K562 (cell line): ENCODE results near the gene PPP1R14B. TPM values are rescaled to one million over a fixed set of nuclear protein-coding genes. Genes with fewer than 3 reads are reported as not detected.

Source experiments
- polyA plus RNA-seq, 8 experiments: library from polyadenylated mRNA; depleted of rRNA in 4 of 8; stranded (reverse) in 5 of 8; unstranded in 3 of 8; fragments of >200 nt; fragmentation: Nextera tagmentation in 2 of 8; fragmentation: Illumina TruSeq in 1 of 8; extraction: Ambion mirVana in 2 of 8; extraction: Trizol in 1 of 8; gene quantifications; 2 replicates each; pipeline versions ENCODE4 v1.2.1 to v1.2.3, GENCODE V29; 2011 to 2014; ENCODE audit warnings: inconsistent platforms in 1 of 8, missing spikeins in 1 of 8
- small RNA-seq: library from RNA; depleted of rRNA; stranded (forward); fragments of <200 nt; gene quantifications from one replicate; pipeline ENCODE3, GENCODE V24; 2014
- total RNA-seq, 7 experiments: library from RNA; depleted of rRNA in 6 of 7; stranded (reverse); fragments of >200 nt in 6 of 7; fragmentation: Illumina TruSeq in 2 of 7; extraction: Trizol in 2 of 7; gene quantifications; 2 replicates each; pipeline versions ENCODE4 v1.2.1 to v1.2.3, GENCODE V29; 2011 to 2021; ENCODE audit warnings: low replicate concordance in 1 of 7

Gene PPP1R14B
- total and polyA plus RNA-seq, 9 of the 15 experiments (the other 6 are each of a cell fraction or from before 2014, with no cell fraction given) = 7.7 to 566 (median 212) TPM

Small RNAs within 50 kb of the gene (small RNA-seq; reads per million reads assigned to genes)
- gene RF00019 = not detected

Other genes with a start within 250 kb of the PPP1R14B start
Only the 7 nearest of the 19 such genes appear.
- 27.4 and 37.3 TPM in 2 replicates for gene TRPT1, start 20.8 kb downstream of the PPP1R14B start, total RNA-seq (2014; rRNA removed)
- 17.3 and 17.5 TPM in 2 replicates for gene TRPT1, start 20.8 kb downstream of the PPP1R14B start, total RNA-seq (2014; rRNA removed; fragmentation: Illumina TruSeq; extraction: Trizol)
- gene TRPT1, start 20.8 kb downstream of the PPP1R14B start, total RNA-seq (2015; rRNA removed; fragmentation: Illumina TruSeq; extraction: Trizol) = 23.1 and 25.3 TPM in 2 replicates
- gene TRPT1, start 20.8 kb downstream of the PPP1R14B start, total RNA-seq (2021) = 36.1 and 41.7 TPM in 2 replicates
- gene TRPT1, start 20.8 kb downstream of the PPP1R14B start, polyA plus RNA-seq (2011; rRNA removed) = 23.3 and 42.4 TPM in 2 replicates
- gene TRPT1, start 20.8 kb downstream of the PPP1R14B start, polyA plus RNA-seq (2014; fragmentation: Illumina TruSeq; extraction: Trizol) = 21.2 and 33.3 TPM in 2 replicates
- gene TRPT1, start 20.8 kb downstream of the PPP1R14B start, polyA plus RNA-seq (2014; fragmentation: Nextera tagmentation; extraction: Ambion mirVana) = 1 to 10 TPM; 4.6 to 8.1 TPM
- gene TRPT1, start 20.8 kb downstream of the PPP1R14B start, polyA plus RNA-seq (2014; rRNA removed) = 38.4 and 39.2 TPM in 2 replicates
- gene NUDT22, start 20.7 kb downstream of the PPP1R14B start, total RNA-seq (2014; rRNA removed) = 92.6 and 132 TPM in 2 replicates
- 21.1 and 25.7 TPM in 2 replicates for gene NUDT22, start 20.7 kb downstream of the PPP1R14B start, total RNA-seq (2014; rRNA removed; fragmentation: Illumina TruSeq; extraction: Trizol)
- gene NUDT22, start 20.7 kb downstream of the PPP1R14B start, total RNA-seq (2015; rRNA removed; fragmentation: Illumina TruSeq; extraction: Trizol) = 49.9 and 50.6 TPM in 2 replicates
- 87.5 and 89.5 TPM in 2 replicates for gene NUDT22, start 20.7 kb downstream of the PPP1R14B start, total RNA-seq (2021)
- 37.4 and 48.0 TPM in 2 replicates for gene NUDT22, start 20.7 kb downstream of the PPP1R14B start, polyA plus RNA-seq (2011; rRNA removed)
- gene NUDT22, start 20.7 kb downstream of the PPP1R14B start, polyA plus RNA-seq (2014; fragmentation: Illumina TruSeq; extraction: Trizol) = 24.0 and 43.1 TPM in 2 replicates
- 10 to 100 TPM in 1 of 2 experiments, 1 to 10 TPM in 1; 6.3 to 16.3 TPM for gene NUDT22, start 20.7 kb downstream of the PPP1R14B start, polyA plus RNA-seq (2014; fragmentation: Nextera tagmentation; extraction: Ambion mirVana)
- 83.6 and 88.5 TPM in 2 replicates for gene NUDT22, start 20.7 kb downstream of the PPP1R14B start, polyA plus RNA-seq (2014; rRNA removed)
- gene DNAJC4, start 16.4 kb downstream of the PPP1R14B start, total RNA-seq (2014; rRNA removed) = 16.4 and 20.2 TPM in 2 replicates
- 6.6 and 11.2 TPM in 2 replicates for gene DNAJC4, start 16.4 kb downstream of the PPP1R14B start, total RNA-seq (2014; rRNA removed; fragmentation: Illumina TruSeq; extraction: Trizol)
- 19.3 and 19.9 TPM in 2 replicates for gene DNAJC4, start 16.4 kb downstream of the PPP1R14B start, total RNA-seq (2015; rRNA removed; fragmentation: Illumina TruSeq; extraction: Trizol)
- 27.6 and 31.8 TPM in 2 replicates for gene DNAJC4, start 16.4 kb downstream of the PPP1R14B start, total RNA-seq (2021)
- gene DNAJC4, start 16.4 kb downstream of the PPP1R14B start, polyA plus RNA-seq (2011; rRNA removed) = 23.9 and 45.1 TPM in 2 replicates
- 28.0 and 37.5 TPM in 2 replicates for gene DNAJC4, start 16.4 kb downstream of the PPP1R14B start, polyA plus RNA-seq (2014; fragmentation: Illumina TruSeq; extraction: Trizol)
- 1 to 10 TPM; 4.0 to 4.6 TPM for gene DNAJC4, start 16.4 kb downstream of the PPP1R14B start, polyA plus RNA-seq (2014; fragmentation: Nextera tagmentation; extraction: Ambion mirVana)
- 32.6 and 42.9 TPM in 2 replicates for gene DNAJC4, start 16.4 kb downstream of the PPP1R14B start, polyA plus RNA-seq (2014; rRNA removed)
- gene VEGFB, start 12.4 kb downstream of the PPP1R14B start, total RNA-seq (2014; rRNA removed) = 28.2 and 44.3 TPM in 2 replicates
- 21.0 and 22.6 TPM in 2 replicates for gene VEGFB, start 12.4 kb downstream of the PPP1R14B start, total RNA-seq (2014; rRNA removed; fragmentation: Illumina TruSeq; extraction: Trizol)
- gene VEGFB, start 12.4 kb downstream of the PPP1R14B start, total RNA-seq (2015; rRNA removed; fragmentation: Illumina TruSeq; extraction: Trizol) = 25.7 and 28.0 TPM in 2 replicates
- 83.4 and 88.3 TPM in 2 replicates for gene VEGFB, start 12.4 kb downstream of the PPP1R14B start, total RNA-seq (2021)
- 11.0 and 13.5 TPM in 2 replicates for gene VEGFB, start 12.4 kb downstream of the PPP1R14B start, polyA plus RNA-seq (2011; rRNA removed)
- 35.2 and 41.4 TPM in 2 replicates for gene VEGFB, start 12.4 kb downstream of the PPP1R14B start, polyA plus RNA-seq (2014; fragmentation: Illumina TruSeq; extraction: Trizol)
- 10 to 100 TPM; 12.0 to 12.1 TPM for gene VEGFB, start 12.4 kb downstream of the PPP1R14B start, polyA plus RNA-seq (2014; fragmentation: Nextera tagmentation; extraction: Ambion mirVana)
- 31.8 and 35.8 TPM in 2 replicates for gene VEGFB, start 12.4 kb downstream of the PPP1R14B start, polyA plus RNA-seq (2014; rRNA removed)
- 151 TPM in 2 replicates for gene FKBP2, start 5.8 kb downstream of the PPP1R14B start, total RNA-seq (2014; rRNA removed)
- gene FKBP2, start 5.8 kb downstream of the PPP1R14B start, total RNA-seq (2014; rRNA removed; fragmentation: Illumina TruSeq; extraction: Trizol) = 28.0 and 49.2 TPM in 2 replicates
- gene FKBP2, start 5.8 kb downstream of the PPP1R14B start, total RNA-seq (2015; rRNA removed; fragmentation: Illumina TruSeq; extraction: Trizol) = 73.1 and 79.0 TPM in 2 replicates
- 44.5 and 58.1 TPM in 2 replicates for gene FKBP2, start 5.8 kb downstream of the PPP1R14B start, total RNA-seq (2021)
- gene FKBP2, start 5.8 kb downstream of the PPP1R14B start, polyA plus RNA-seq (2011; rRNA removed) = 30.8 and 36.6 TPM in 2 replicates
- gene FKBP2, start 5.8 kb downstream of the PPP1R14B start, polyA plus RNA-seq (2014; fragmentation: Illumina TruSeq; extraction: Trizol) = 71.7 and 83.5 TPM in 2 replicates
- gene FKBP2, start 5.8 kb downstream of the PPP1R14B start, polyA plus RNA-seq (2014; fragmentation: Nextera tagmentation; extraction: Ambion mirVana) = 10 to 100 TPM in 1 of 2 experiments, 1 to 10 TPM in 1; 3.5 to 27.1 TPM
- gene FKBP2, start 5.8 kb downstream of the PPP1R14B start, polyA plus RNA-seq (2014; rRNA removed) = 92.2 and 110 TPM in 2 replicates
- 33.6 and 42.5 TPM in 2 replicates for gene PLCB3, start 4.6 kb upstream of the PPP1R14B start, total RNA-seq (2014; rRNA removed)
- gene PLCB3, start 4.6 kb upstream of the PPP1R14B start, total RNA-seq (2014; rRNA removed; fragmentation: Illumina TruSeq; extraction: Trizol) = 7.0 and 8.4 TPM in 2 replicates
- 14.6 and 14.9 TPM in 2 replicates for gene PLCB3, start 4.6 kb upstream of the PPP1R14B start, total RNA-seq (2015; rRNA removed; fragmentation: Illumina TruSeq; extraction: Trizol)
- gene PLCB3, start 4.6 kb upstream of the PPP1R14B start, total RNA-seq (2021) = 37.1 and 44.8 TPM in 2 replicates
- gene PLCB3, start 4.6 kb upstream of the PPP1R14B start, polyA plus RNA-seq (2011; rRNA removed) = 11.5 and 18.0 TPM in 2 replicates
- gene PLCB3, start 4.6 kb upstream of the PPP1R14B start, polyA plus RNA-seq (2014; fragmentation: Illumina TruSeq; extraction: Trizol) = 16.0 and 23.9 TPM in 2 replicates
- gene PLCB3, start 4.6 kb upstream of the PPP1R14B start, polyA plus RNA-seq (2014; fragmentation: Nextera tagmentation; extraction: Ambion mirVana) = under 1 TPM; 0.31 to 0.37 TPM
- 24.7 and 27.6 TPM in 2 replicates for gene PLCB3, start 4.6 kb upstream of the PPP1R14B start, polyA plus RNA-seq (2014; rRNA removed)
- 45.6 and 58.5 TPM in 2 replicates for gene BAD, start 37.7 kb upstream of the PPP1R14B start, total RNA-seq (2014; rRNA removed)
- gene BAD, start 37.7 kb upstream of the PPP1R14B start, total RNA-seq (2014; rRNA removed; fragmentation: Illumina TruSeq; extraction: Trizol) = 2.9 and 4.1 TPM in 2 replicates
- gene BAD, start 37.7 kb upstream of the PPP1R14B start, total RNA-seq (2015; rRNA removed; fragmentation: Illumina TruSeq; extraction: Trizol) = 18.8 and 23.8 TPM in 2 replicates
- gene BAD, start 37.7 kb upstream of the PPP1R14B start, total RNA-seq (2021) = 25.2 and 27.1 TPM in 2 replicates
- 11.8 and 21.1 TPM in 2 replicates for gene BAD, start 37.7 kb upstream of the PPP1R14B start, polyA plus RNA-seq (2011; rRNA removed)
- 4.7 and 12.8 TPM in 2 replicates for gene BAD, start 37.7 kb upstream of the PPP1R14B start, polyA plus RNA-seq (2014; fragmentation: Illumina TruSeq; extraction: Trizol)
- 1 to 10 TPM in 1 of 2 experiments, under 1 TPM in 1; 0.61 to 4.0 TPM for gene BAD, start 37.7 kb upstream of the PPP1R14B start, polyA plus RNA-seq (2014; fragmentation: Nextera tagmentation; extraction: Ambion mirVana)
- 34.3 and 43.0 TPM in 2 replicates for gene BAD, start 37.7 kb upstream of the PPP1R14B start, polyA plus RNA-seq (2014; rRNA removed)